ENCODE results near the gene NKTR. TPM values are rescaled to one million over a fixed set of nuclear protein-coding genes. Genes with fewer than 3 reads are reported as not detected.
"Not testable (repeated sequence)": the region's sequence is repeated elsewhere in the genome, so short reads cannot be mapped to it uniquely, and the experiment has no call there.

NKTR gene
- total and polyA plus RNA-seq, 9 donors = 26.2 to 114 (median 79.8) TPM

DNA sequence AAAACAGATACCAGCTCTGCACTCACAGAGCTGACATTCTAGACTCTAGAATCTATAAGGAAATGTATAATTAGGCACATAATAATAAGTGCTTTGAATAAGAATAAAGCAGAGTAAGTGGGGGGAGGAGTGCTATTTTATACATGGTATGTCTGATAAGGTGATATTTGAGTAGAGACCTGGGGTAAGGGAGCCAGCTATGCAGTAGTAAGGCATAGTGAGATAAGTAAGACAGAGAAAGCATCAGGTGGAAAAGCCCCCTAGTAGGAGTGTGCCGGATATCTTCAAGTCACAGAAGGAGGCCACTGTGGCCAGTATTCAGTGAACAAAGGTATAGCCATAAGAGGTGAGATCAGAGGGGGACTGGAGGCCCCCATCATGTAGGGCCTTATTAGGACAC lies 6.9 kb upstream of the NKTR start:
- Histone ChIP-seq H3K27ac (no peak overlapping the region), H3K36me3 (no peaks in the 10 kb centered on the region), H3K4me1 (ENCODE audit: insufficient read depth) (no peaks in the 10 kb centered on the region), H3K9me3 (no peaks in the 10 kb centered on the region), H3K27me3 (no peaks in the 10 kb centered on the region), H3K4me3 (no peak overlapping the region)
- intact Hi-C loops (cut with DNase I) = no loop called here
- TF ChIP-seq CTCF (IDR thresholded peaks at IDR 0.05) (no peak), EP300 (IDR thresholded peaks at IDR 0.05) (no peak), POLR2A (IDR thresholded peaks at IDR 0.05) (no peak)
- 93 to 98% (median 94%) methylated on average over 1 of the region's 1 CpG for WGBS, 3 donors
- DNase-seq = no peak

- Histone ChIP-seq H3K9me3 (no peaks in the 10 kb centered on the region), H3K4me3 (no peak overlapping the region), H3K4me1 (ENCODE audit: insufficient read depth) (no peaks in the 10 kb centered on the region), H3K27me3 (no peaks in the 10 kb centered on the region), H3K27ac (no peak overlapping the region), H3K36me3 (no peaks in the 10 kb centered on the region)
- 88 to 96% (median 92%) methylated on average over 4 of the region's 4 CpGs for WGBS, 3 donors
- TF ChIP-seq POLR2A (IDR thresholded peaks at IDR 0.05) (no peak), EP300 (IDR thresholded peaks at IDR 0.05) (no peak), CTCF (IDR thresholded peaks at IDR 0.05) (no peak)
- intact Hi-C loops (cut with DNase I) = no loop called here
- no peak for DNase-seq
Observed at GRCh38 chr3:42595682-42596081, 4.8 kb upstream of the NKTR start.

GRCh38 chr3:42597098-42597497 lies 3.4 kb upstream of the NKTR start:
- intact Hi-C loops (cut with DNase I); H3K36me3 ChIP-seq; H3K9me3 ChIP-seq; H3K4me3 ChIP-seq; H3K27ac ChIP-seq; H3K4me1 ChIP-seq (ENCODE audit: insufficient read depth); DNase-seq; H3K27me3 ChIP-seq: not testable (repeated sequence)
- 86 to 95% (median 95%) methylated on average over 7 of the region's 7 CpGs for WGBS, 3 donors

DNA sequence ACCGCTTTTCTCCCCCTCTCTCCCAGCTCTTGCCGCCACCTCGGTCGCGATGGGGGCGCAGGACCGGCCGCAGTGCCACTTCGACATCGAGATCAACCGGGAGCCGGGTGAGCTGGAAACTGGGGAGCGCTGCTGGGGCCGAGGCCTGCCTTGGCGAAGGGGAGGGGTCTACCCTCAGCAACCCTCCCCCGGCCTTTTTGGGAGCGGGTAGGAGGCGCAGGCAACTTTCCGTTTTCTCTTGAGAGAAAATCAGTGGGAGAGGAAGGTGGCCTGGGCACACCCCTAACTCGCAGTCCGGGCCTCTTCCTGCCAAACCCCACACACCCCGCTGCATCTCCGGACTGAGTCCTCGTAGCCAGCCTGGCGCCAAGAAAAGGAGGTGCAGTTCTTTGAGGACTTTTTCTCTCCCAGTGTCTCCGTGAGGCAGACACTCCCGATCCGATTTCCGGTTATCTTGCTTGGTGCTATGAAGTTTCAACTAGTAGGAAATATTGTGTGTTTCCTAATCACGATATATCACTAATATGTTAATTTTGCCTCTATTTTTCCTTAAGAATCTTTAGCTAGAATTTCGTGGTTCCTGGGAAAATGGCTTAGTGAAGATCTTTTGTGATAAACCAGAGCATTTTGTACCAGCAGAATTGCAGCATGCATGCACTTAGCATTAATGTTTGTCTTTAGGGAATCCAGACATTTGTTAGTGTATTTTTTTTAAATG lies 631 bp downstream of the NKTR start:
- Histone ChIP-seq H3K27ac (peak overlapping the region; percentile 92 to 95), H3K4me1 (ENCODE audit: insufficient read depth) (peaks cover 5% of the 10 kb centered on the region), H3K4me3 (peak overlapping the region; percentile 78), H3K36me3 (no peaks in the 10 kb centered on the region), H3K27me3 (no peaks in the 10 kb centered on the region), H3K9me3 (no peaks in the 10 kb centered on the region)
- no peak for TF ChIP-seq EP300 (IDR thresholded peaks at IDR 0.05)
- TF ChIP-seq CTCF (IDR thresholded peaks at IDR 0.05) = peak in 2 of 3 donors; percentile 9 to 27
- DNase-seq = peak in 2 of 5 donors; percentile 55 to 62
- intact Hi-C loops (cut with DNase I) = loop anchor here in 1 of 4 donors (5.0 kb wide), 1 partner anchor 51 kb away; the partner anchor contains the start of gene ZBTB47
- 0% methylated on average over 28 to 31 of the region's 31 CpGs for WGBS, 3 donors

DNA sequence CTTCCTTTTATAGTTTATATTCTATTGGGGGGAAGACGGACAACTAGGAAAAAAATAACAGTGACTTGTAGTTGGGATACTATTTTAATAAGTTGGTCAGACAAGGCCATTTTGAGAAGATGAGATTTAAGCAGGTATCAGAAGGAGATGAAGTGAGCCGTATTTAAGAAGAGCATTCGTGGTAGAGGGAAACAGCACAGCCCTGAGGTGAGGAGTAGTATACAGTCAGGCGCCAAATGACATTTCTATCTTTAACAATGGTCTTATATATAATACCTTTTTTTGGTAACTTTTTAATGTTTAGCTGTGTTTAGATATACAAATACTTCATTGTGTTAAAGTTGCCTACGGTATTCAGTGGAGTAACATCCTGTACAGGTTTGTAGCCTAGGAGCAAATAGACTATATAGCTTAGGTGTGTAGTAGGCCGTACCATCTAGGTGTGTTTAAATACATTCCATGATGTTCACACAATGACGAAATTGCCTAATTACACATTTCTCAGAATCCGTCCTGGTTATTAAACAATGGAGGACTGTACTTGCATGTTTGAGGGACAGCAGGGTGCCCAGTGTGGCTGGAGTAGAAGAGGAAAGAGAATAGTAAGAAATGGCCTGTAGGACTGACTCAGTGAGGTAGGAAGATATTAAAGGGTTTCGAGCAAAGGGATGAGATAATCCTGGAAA lies 1.6 kb downstream of the NKTR start:
- intact Hi-C loops (cut with DNase I) = loop anchor here in 1 of 4 donors (2.0 to 5.0 kb wide), 2 partner anchors 21 to 50 kb away; partner anchors contain the start of genes SEC22C and ZBTB47
- 47 to 63% (median 53%) methylated on average over 9 of the region's 9 CpGs for WGBS, 3 donors
- H3K27me3 ChIP-seq = no peaks in the 10 kb centered on the region
- DNase-seq = no peak
- H3K4me3 ChIP-seq = peak overlapping the region; percentile 78
- peaks cover 5% of the 10 kb centered on the region for H3K4me1 ChIP-seq (ENCODE audit: insufficient read depth)
- no peak for TF ChIP-seq CTCF (IDR thresholded peaks at IDR 0.05)
- no peak for TF ChIP-seq EP300 (IDR thresholded peaks at IDR 0.05)
- TF ChIP-seq POLR2A (IDR thresholded peaks at IDR 0.05) = no peak
- no peak overlapping the region for H3K27ac ChIP-seq
- no peaks in the 10 kb centered on the region for H3K36me3 ChIP-seq
- H3K9me3 ChIP-seq = no peaks in the 10 kb centered on the region
